Measurements from ENCODE around the gene MYLK4.

DNA sequence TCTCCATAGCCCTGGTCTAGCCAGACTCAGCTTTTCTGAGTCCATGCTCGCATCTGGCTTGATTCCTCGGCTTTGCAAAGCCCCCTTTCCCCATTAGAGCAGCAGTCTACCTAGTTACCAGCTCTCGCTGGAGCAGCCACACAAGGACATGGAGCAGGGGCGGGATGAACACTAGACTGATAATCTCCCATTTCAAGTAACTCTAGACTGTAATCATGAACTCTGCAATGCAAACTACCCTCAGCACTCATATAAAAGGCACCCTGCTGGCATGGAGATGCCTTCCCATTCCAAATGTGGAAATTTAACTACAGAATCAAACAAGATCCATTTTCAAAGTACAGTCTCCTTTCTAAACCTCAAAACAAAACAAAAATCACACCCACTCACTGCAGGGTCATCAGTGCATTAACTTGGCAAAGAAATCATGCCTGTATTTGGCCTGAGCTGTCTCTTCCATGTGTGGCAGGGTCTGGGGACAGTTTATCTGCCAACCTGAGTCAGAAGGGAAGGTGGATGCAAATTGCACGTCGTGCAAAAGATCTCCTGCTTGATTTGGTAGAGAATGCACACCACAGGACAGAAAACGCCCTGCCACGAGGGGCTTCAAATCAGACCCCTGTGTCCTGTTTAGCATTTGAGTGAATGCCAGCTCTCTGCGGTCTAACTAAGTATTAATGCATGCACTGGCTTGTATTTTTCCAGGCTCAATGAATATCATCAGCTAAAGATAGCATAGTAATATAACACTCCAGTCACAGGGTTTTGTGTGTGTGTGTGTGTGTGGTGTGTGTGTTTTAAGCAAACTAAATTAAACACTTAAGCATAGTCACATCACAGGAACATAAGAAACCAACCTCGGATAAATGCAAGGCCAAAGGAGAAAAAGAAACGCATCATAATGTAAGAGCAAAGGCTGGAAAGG is 85.3 kb downstream of the MYLK4 start:
- TF ChIP-seq CTCF (IDR thresholded peaks at IDR 0.05; ENCODE audit: low read depth, low read length, poor library complexity, severe bottlenecking), result no peak
- TF ChIP-seq EZH2phosphoT487 (IDR thresholded peaks at IDR 0.05; ENCODE audit: borderline replicate concordance, low read length), result no peak
